H1 (cell line): ENCODE data around the gene ZNF692. TPM values are rescaled to one million over a fixed set of nuclear protein-coding genes. Genes with fewer than 3 reads are reported as not detected.

Experiments used
- CTCF ChIA-PET: fragments of 300-600 bp; sonication (Branson Sonifier 250); formaldehyde crosslinking; loops from one replicate; lab custom pipeline; 2021; ENCODE audit not compliant: partially characterized antibody; lab: Charles Lee
- POLR2A ChIA-PET: fragments of 300-600 bp; sonication (Branson Sonifier 250); formaldehyde crosslinking; loops from one replicate; lab custom pipeline; 2021; ENCODE audit warnings: inconsistent platforms; ENCODE audit not compliant: partially characterized antibody; lab: Charles Lee
- DNase-seq, 2 experiments: peaks; one replicate each; pipeline versions ENCODE4 v3.0.0 to v3.0.0-alpha.2; 2010 to 2022; ENCODE audit warnings: low spot score in 2 of 2, low read depth in 1 of 2, mixed read lengths in 1 of 2
- FAIRE-seq: peaks from 2 replicates; lab custom pipeline; 2011; peaks lifted over from hg19 to GRCh38; lab: Jason Lieb, UNC
- H2AFZ ChIP-seq: 2 replicates; pipeline ENCODE4 v1.8.1; 2012; ENCODE audit warnings: low read length, inconsistent platforms
- H2AK5ac ChIP-seq: 2 replicates; pipeline ENCODE4 v1.6.1; 2013; ENCODE audit warnings: low read depth, low read length
- H2BK120ac ChIP-seq: replicated peaks from 2 replicates; pipeline ENCODE3; 2013; ENCODE audit warnings: low read depth, low read length, inconsistent platforms
- H2BK12ac ChIP-seq: 2 replicates; pipeline ENCODE4 v1.6.1; 2013; ENCODE audit warnings: low read depth, low read length
- H2BK15ac ChIP-seq: 2 replicates; pipeline ENCODE4 v1.6.1; 2013; ENCODE audit warnings: low read length
- H2BK20ac ChIP-seq: 2 replicates; pipeline ENCODE4 v1.6.1; 2013; ENCODE audit warnings: low read length
- H2BK5ac ChIP-seq: 2 replicates; pipeline ENCODE4 v1.6.1; 2013; ENCODE audit warnings: low read depth, low read length
- H3K14ac ChIP-seq: 2 replicates; pipeline ENCODE4 v1.6.1; 2013; ENCODE audit warnings: inconsistent platforms; ENCODE audit not compliant: insufficient read length
- H3K18ac ChIP-seq: 2 replicates; pipeline ENCODE4 v1.6.1; 2013; ENCODE audit warnings: low read length; ENCODE audit errors: extremely low read depth
- H3K23ac ChIP-seq: 2 replicates; pipeline ENCODE4 v1.6.1; 2013; ENCODE audit warnings: inconsistent platforms; ENCODE audit not compliant: insufficient read length
- H3K23me2 ChIP-seq: 2 replicates; pipeline ENCODE4 v1.6.1; 2013; ENCODE audit warnings: low read depth, low read length
- H3K27ac ChIP-seq: 2 replicates; pipeline ENCODE4 v1.6.1; 2011; ENCODE audit warnings: low read depth, low read length, inconsistent platforms
- H3K27me3 ChIP-seq, 4 experiments: replicated peaks in 1 of 4; 1 replicate in 1 of 4; 2 replicates in 3 of 4; pipeline versions ENCODE4 v1.6.1 to v1.8.1; 2011 to 2013; ENCODE audit warnings: low read length in 3 of 4, mild to moderate bottlenecking in 3 of 4, inconsistent platforms in 2 of 4, mixed read lengths in 2 of 4, moderate library complexity in 1 of 4; ENCODE audit not compliant: control insufficient read depth in 3 of 4, insufficient read depth in 3 of 4; ENCODE audit errors: extremely low read depth in 1 of 4
- H3K36me3 ChIP-seq, 4 experiments: 2 replicates each; pipeline versions ENCODE4 v1.6.1 to v1.8.1; 2011 to 2013; ENCODE audit warnings: mild to moderate bottlenecking in 4 of 4, low read length in 3 of 4, moderate library complexity in 2 of 4, control low read depth in 1 of 4, inconsistent platforms in 1 of 4; ENCODE audit not compliant: insufficient read depth in 4 of 4, control insufficient read depth in 2 of 4
- H3K4ac ChIP-seq: replicated peaks from 2 replicates; pipeline ENCODE3; 2013; ENCODE audit warnings: low read length, low read depth, mixed read lengths, inconsistent platforms; ENCODE audit not compliant: insufficient read length
- H3K4me1 ChIP-seq, 4 experiments: replicated peaks in 1 of 4; 1 replicate in 1 of 4; 2 replicates in 3 of 4; pipeline versions ENCODE4 v1.6.1 to v1.8.1; 2011 to 2013; ENCODE audit warnings: low read length in 3 of 4, inconsistent platforms in 2 of 4, mixed read lengths in 1 of 4; ENCODE audit not compliant: insufficient read depth in 4 of 4, control insufficient read depth in 3 of 4
- H3K4me2 ChIP-seq, 2 experiments: 2 replicates each; pipeline versions ENCODE4 v1.6.1 to v1.8.1; 2011 to 2013; ENCODE audit warnings: low read depth in 2 of 2, low read length in 2 of 2, control low read depth in 1 of 2, inconsistent platforms in 1 of 2, mild to moderate bottlenecking in 1 of 2; ENCODE audit not compliant: insufficient read depth in 1 of 2
- H3K4me3 ChIP-seq, 4 experiments: fragments of 200-600, 300-600 bp in 1 of 4; sonication (generic), shearing (Covaris generic), sonication (Bioruptor Twin) in 1 of 4; 2 replicates each; pipeline versions ENCODE4 v1.5.1 to v1.8.1; 2011 to 2016; ENCODE audit warnings: low read length in 4 of 4, low read depth in 3 of 4, control low read depth in 2 of 4, inconsistent platforms in 2 of 4, mild to moderate bottlenecking in 2 of 4, mixed read lengths in 1 of 4, moderate library complexity in 1 of 4; ENCODE audit not compliant: insufficient read depth in 2 of 4; ENCODE audit errors: extremely low read depth in 1 of 4
- H3K56ac ChIP-seq: replicated peaks from 2 replicates; pipeline ENCODE3; 2013; ENCODE audit warnings: low read depth, mild to moderate bottlenecking, mixed read lengths, low read length, inconsistent platforms; ENCODE audit not compliant: insufficient read length
- H3K79me1 ChIP-seq: 2 replicates; pipeline ENCODE4 v1.6.1; 2013; ENCODE audit warnings: low read depth, low read length, control low read depth
- H3K79me2 ChIP-seq, 2 experiments: 2 replicates each; pipeline versions ENCODE4 v1.6.1 to v1.8.1; 2012 to 2013; ENCODE audit warnings: low read length in 2 of 2, mild to moderate bottlenecking in 2 of 2, inconsistent platforms in 1 of 2; ENCODE audit not compliant: insufficient read depth in 2 of 2, control insufficient read depth in 1 of 2
- H3K9ac ChIP-seq, 4 experiments: replicated peaks in 1 of 4; 1 replicate in 1 of 4; 2 replicates in 3 of 4; pipeline versions ENCODE4 v1.6.1 to v1.8.1; 2011 to 2013; ENCODE audit warnings: low read depth in 3 of 4, low read length in 3 of 4, control low read depth in 2 of 4, mild to moderate bottlenecking in 2 of 4, moderate library complexity in 2 of 4, inconsistent platforms in 1 of 4; ENCODE audit errors: extremely low read depth in 1 of 4
- H3K9me3 ChIP-seq, 2 experiments: 2 replicates each; pipeline versions ENCODE4 v1.6.1 to v1.8.1; 2012 to 2013; ENCODE audit warnings: mild to moderate bottlenecking in 2 of 2, moderate library complexity in 2 of 2, control low read depth in 1 of 2, inconsistent platforms in 1 of 2, low read depth in 1 of 2, low read length in 1 of 2, mixed read lengths in 1 of 2; ENCODE audit not compliant: insufficient read depth in 2 of 2
- H4K20me1 ChIP-seq, 2 experiments: replicated peaks in 1 of 2; 2 replicates each; pipeline versions ENCODE3 to v1.8.1; 2011 to 2013; ENCODE audit warnings: inconsistent platforms in 2 of 2, low read length in 2 of 2, mild to moderate bottlenecking in 1 of 2; ENCODE audit not compliant: insufficient read depth in 2 of 2, control insufficient read depth in 1 of 2
- H4K5ac ChIP-seq: 2 replicates; pipeline ENCODE4 v1.6.1; 2013; ENCODE audit warnings: low read length, low read depth, mixed read lengths, inconsistent platforms; ENCODE audit not compliant: insufficient read length
- H4K8ac ChIP-seq: 2 replicates; pipeline ENCODE4 v1.8.0; 2013; ENCODE audit warnings: mild to moderate bottlenecking, moderate library complexity, low read length, inconsistent platforms; ENCODE audit not compliant: insufficient read depth; ENCODE audit errors: extremely low read depth
- H4K91ac ChIP-seq: replicated peaks from 2 replicates; pipeline ENCODE3; 2013; ENCODE audit warnings: low read length, mixed read lengths, inconsistent platforms; ENCODE audit not compliant: insufficient read length
- ASH2L ChIP-seq: fragments of 200-600, 300-600 bp; sonication (generic); IDR thresholded peaks from one replicate; pipeline ENCODE4 v1.7.1; 2017; ENCODE audit warnings: low read length
- GABPA ChIP-seq: IDR thresholded peaks from 2 replicates; pipeline ENCODE4 v1.6.1; 2011; ENCODE audit warnings: mild to moderate bottlenecking, low read length, moderate library complexity, borderline replicate concordance; ENCODE audit not compliant: insufficient read depth
- HDAC6 ChIP-seq: IDR thresholded peaks from one replicate; pipeline ENCODE4 v1.7.1; 2012; ENCODE audit warnings: low read depth, mild to moderate bottlenecking, inconsistent platforms, low read length, moderate library complexity
- JUN ChIP-seq: IDR thresholded peaks from 2 replicates; pipeline ENCODE4 v1.6.1; 2011; ENCODE audit warnings: low read depth, mild to moderate bottlenecking, improper control_type of control experiment, low read length
- WGBS, 2 experiments: shearing (Covaris generic) in 1 of 2; methylation state at CpG; one replicate each; pipeline versions ENCODE4 v1.1.6 to v1.1.7; 2013 to 2015; ENCODE audit warnings: low lambda C conversion rate in 2 of 2, mixed read lengths in 2 of 2, inconsistent platforms in 1 of 2, low coverage in 1 of 2, missing lambda C conversion rate in 1 of 2; ENCODE audit not compliant: insufficient replicate concordance in 2 of 2, insufficient coverage in 1 of 2, insufficient read length in 1 of 2; ENCODE audit errors: extremely low coverage in 1 of 2, missing lambda C conversion rate in 1 of 2; 5-methylcytosine and 5-hydroxymethylcytosine counted together
- polyA plus RNA-seq, 7 experiments: library from polyadenylated mRNA; depleted of rRNA in 3 of 7; stranded (reverse) in 5 of 7; unstranded in 2 of 7; fragments of >200 nt in 5 of 7; fragments of 200-250 nt in 2 of 7; gene quantifications; 1 replicate in 5 of 7; 2 replicates in 1 of 7; 4 replicates in 1 of 7; pipeline versions ENCODE4 v1.2.1 to v1.2.3, GENCODE V29; 2011 to 2013; ENCODE audit warnings: missing spikeins in 2 of 7, mixed read lengths in 2 of 7
- total RNA-seq: library from RNA; stranded (reverse); fragmentation: NEBNext Ultra II Directional; extraction: Animal tissue kit (Norgen Biotek cat#: 25700); gene quantifications from 2 replicates; pipeline ENCODE4 v1.2.1, GENCODE V29; 2021
- TF ChIP-seq, protein P1 (sequence below): IDR thresholded peaks from 2 replicates; pipeline ENCODE4 v1.6.1; 2012; ENCODE audit warnings: inconsistent platforms

The ZNF692 gene
- total and polyA plus RNA-seq, 2 of the 8 experiments (the other 6 are each of a cell fraction or from before 2014, with no cell fraction given), result 38.4 to 52.3 TPM

DNA sequence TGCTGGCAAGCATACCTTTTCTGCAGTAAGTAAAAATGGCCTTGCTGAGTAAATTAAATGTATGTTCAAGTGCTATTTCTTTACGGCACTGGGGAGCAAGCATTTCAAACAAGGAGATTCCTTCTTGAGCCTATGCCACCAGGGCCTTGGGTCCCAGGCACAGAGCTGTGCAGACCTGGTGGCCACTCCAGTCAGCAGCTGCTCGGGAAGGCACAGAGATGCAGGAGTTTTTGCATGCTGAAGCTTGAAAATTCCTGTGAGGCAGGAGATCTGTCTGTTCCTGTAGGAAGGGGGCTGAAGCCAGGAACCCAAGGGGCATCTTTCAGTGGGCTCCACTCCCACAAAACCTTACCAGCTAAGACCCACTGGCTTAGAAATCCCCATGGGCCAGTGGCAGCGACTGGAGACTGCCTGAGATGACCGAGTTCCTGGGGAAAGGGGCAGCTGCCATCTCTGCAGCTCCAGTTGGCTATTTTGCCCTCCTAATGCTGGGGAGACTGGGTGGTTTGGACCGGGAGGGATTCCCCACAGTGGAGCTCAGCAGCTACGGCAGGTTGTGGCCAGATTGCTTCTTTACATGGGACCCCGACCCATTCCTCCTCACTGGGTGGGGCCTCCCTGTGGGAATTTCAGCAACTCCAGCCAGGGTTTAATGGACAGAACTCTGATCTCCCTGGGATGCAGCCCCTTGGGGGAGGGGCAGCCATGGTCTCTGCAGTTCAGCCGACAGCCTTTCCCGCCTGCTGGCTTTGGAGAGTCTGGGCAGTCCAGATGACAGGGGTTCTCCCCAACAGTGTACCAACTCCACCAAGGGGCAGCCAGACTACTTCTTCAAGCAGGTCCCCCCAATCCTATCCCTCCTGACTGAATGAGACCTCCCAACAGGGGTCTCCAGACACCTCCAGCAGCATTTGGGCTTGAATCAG lies 38.8 kb upstream of the ZNF692 start:
- Histone ChIP-seq H3K14ac (no peak overlapping the region), H2BK15ac (0 out of 2 replicates have a peak overlapping the region, but pooled peaks have one; percentile 24), H4K20me1 (no peaks in the 10 kb centered on the region), H3K23me2 (0 out of 2 replicates have a peak, but pooled peaks cover 2% of the 10 kb centered on the region), H3K27me3 (no peaks in the 10 kb centered on the region; a peak in 1 of 7 replicates), H3K79me2 (no peaks in the 10 kb centered on the region), H3K18ac (peak overlapping the region; percentile 71), H4K8ac (peak overlapping the region; percentile 78; the same call in 1 of the 2 replicates), H3K9ac (no peak overlapping the region), H2AFZ (peak overlapping the region; percentile 73; the same call in 1 of the 2 replicates), H2BK120ac (no peak overlapping the region), H2BK20ac (no peak overlapping the region), H3K36me3 (no peaks in the 10 kb centered on the region), H4K91ac (peak overlapping the region; percentile 65), H3K56ac (no peak overlapping the region), H3K27ac (no peak overlapping the region), H3K4ac (no peak overlapping the region), H2BK12ac (no peak overlapping the region), H2BK5ac (peak overlapping the region; percentile 48; the same call in 1 of the 2 replicates), H3K79me1 (no peaks in the 10 kb centered on the region), H3K4me2 (peak overlapping the region; percentile 19 to 26; a peak in 3 of 4 replicates), H4K5ac (no peak overlapping the region), H3K4me1 (peaks cover 1 to 15% (median 8%) of the 10 kb centered on the region in 4 experiments; a peak in 3 of 7 replicates), H3K9me3 (no peaks in the 10 kb centered on the region), H3K23ac (no peak overlapping the region), H2AK5ac (no peak overlapping the region), H3K4me3 (peak overlapping the region in 1 of 4 experiments; percentile 17; a peak in 2 of 8 replicates)
- TF ChIP-seq GABPA (no peak), ASH2L (peak; percentile 34), JUN (no peak), HDAC6 (no peak)
- TF ChIP-seq, protein P1, sequence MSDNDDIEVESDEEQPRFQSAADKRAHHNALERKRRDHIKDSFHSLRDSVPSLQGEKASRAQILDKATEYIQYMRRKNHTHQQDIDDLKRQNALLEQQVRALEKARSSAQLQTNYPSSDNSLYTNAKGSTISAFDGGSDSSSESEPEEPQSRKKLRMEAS, result no peak
- 62% methylated on average over 9 of the region's 9 CpGs; no CpG with 5 or more reads in 1 of the 2 experiments for WGBS, 2 experiments
- ChIA-PET POLR2A (interaction anchor here (0.9 to 2.7 kb wide), 6 partner anchors 9 to 50 kb away, joined by 3 to 11 read pairs (median 4); partner anchors contain the start of genes PGBD2 and ZNF692), CTCF (interaction anchor here (0.9 to 1.1 kb wide), 2 partner anchors 12 to 25 kb away, joined by 3 to 4 read pairs; no protein-coding TSS in a partner anchor)
- DNase-seq (peak in 1 of 2 experiments; percentile 51), FAIRE-seq (no peak)
